ENCODE data around the gene SSBP4.
"Not testable (repeated sequence)": the region's sequence is repeated elsewhere in the genome, so short reads cannot be mapped to it uniquely, and the experiment has no call there.

The SSBP4 gene

GRCh38 chr19:18399008-18399407, 20.2 kb upstream of the SSBP4 start:
- ChIA-PET POLR2A (no interaction called here), CTCF (interaction anchor here (12.4 to 23.3 kb wide), 2 partner anchors 9 to 18 kb away, joined by 181 to 380 read pairs; partner anchors contain the start of genes GDF15 and SSBP4)
- no peak for DNase-seq (ENCODE audit: extremely low spot score)
- TF ChIP-seq, protein P1, sequence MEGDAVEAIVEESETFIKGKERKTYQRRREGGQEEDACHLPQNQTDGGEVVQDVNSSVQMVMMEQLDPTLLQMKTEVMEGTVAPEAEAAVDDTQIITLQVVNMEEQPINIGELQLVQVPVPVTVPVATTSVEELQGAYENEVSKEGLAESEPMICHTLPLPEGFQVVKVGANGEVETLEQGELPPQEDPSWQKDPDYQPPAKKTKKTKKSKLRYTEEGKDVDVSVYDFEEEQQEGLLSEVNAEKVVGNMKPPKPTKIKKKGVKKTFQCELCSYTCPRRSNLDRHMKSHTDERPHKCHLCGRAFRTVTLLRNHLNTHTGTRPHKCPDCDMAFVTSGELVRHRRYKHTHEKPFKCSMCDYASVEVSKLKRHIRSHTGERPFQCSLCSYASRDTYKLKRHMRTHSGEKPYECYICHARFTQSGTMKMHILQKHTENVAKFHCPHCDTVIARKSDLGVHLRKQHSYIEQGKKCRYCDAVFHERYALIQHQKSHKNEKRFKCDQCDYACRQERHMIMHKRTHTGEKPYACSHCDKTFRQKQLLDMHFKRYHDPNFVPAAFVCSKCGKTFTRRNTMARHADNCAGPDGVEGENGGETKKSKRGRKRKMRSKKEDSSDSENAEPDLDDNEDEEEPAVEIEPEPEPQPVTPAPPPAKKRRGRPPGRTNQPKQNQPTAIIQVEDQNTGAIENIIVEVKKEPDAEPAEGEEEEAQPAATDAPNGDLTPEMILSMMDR (IDR thresholded peaks at IDR 0.05; ENCODE audit: control extremely low read depth, extremely low read depth, low read depth, missing control alignments) = no peak

- CTCF ChIA-PET = interaction anchor here (0.9 to 23.3 kb wide), 9 partner anchors 12 to 171 kb away, joined by 3 to 380 read pairs (median 4); partner anchors contain the start of genes GDF15 and SSBP4
- peak; percentile 69 for DNase-seq (ENCODE audit: extremely low spot score)
- POLR2A ChIA-PET = interaction anchor here (0.5 to 1.1 kb wide), 3 partner anchors 14 to 125 kb away, joined by 3 to 6 read pairs (median 4); partner anchors contain the start of gene JUND
- TF ChIP-seq, protein P1 (IDR thresholded peaks at IDR 0.05; ENCODE audit: control extremely low read depth, extremely low read depth, low read depth, missing control alignments) = peak; percentile 39
These were observed 17.6 kb upstream of the SSBP4 start for GRCh38 chr19:18401580-18402112.

- ChIA-PET CTCF (interaction anchor here (1.2 to 23.3 kb wide), 3 partner anchors 13 to 172 kb away, joined by 4 to 380 read pairs (median 181); partner anchors contain the start of genes GDF15 and SSBP4), POLR2A (interaction anchor here (0.9 kb wide), 1 partner anchor 122 kb away, joined by 3 read pairs; no protein-coding TSS in a partner anchor)
- DNase-seq (ENCODE audit: extremely low spot score) = not testable (repeated sequence)
These were observed 16.5 kb upstream of the SSBP4 start for GRCh38 chr19:18402455-18403248.

- CTCF ChIA-PET = interaction anchor here (1.2 to 12.4 kb wide), 2 partner anchors 9 to 16 kb away, joined by 4 to 181 read pairs; partner anchors contain the start of gene GDF15
- POLR2A ChIA-PET; DNase-seq (ENCODE audit: extremely low spot score): not testable (repeated sequence)
These were observed 13.4 kb upstream of the SSBP4 start for GRCh38 chr19:18405754-18406153.

DNA sequence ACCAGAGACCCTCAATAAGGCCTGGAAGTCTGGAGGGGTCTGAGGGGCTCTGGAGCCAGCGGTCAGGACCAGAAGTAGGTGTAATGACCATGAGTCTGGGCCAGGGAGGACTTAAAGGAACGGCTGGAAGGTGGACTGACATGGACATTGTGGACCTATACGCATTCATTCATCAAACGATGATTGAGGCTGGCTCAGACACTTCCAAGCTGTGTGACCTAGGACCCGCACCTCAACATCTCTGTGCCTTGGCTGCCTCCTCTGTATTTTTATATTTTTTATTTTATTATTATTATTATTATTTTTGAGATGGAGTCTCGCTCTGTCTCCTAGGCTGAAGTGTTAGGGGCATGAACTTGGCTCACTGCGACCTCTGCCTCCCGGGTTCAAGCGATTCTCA, 12.4 kb upstream of the SSBP4 start:
- ChIA-PET CTCF (interaction anchor here (1.2 to 12.4 kb wide), 2 partner anchors 8 to 17 kb away, joined by 4 to 181 read pairs; partner anchors contain the start of gene GDF15), POLR2A (no interaction called here)
- no peak for DNase-seq (ENCODE audit: extremely low spot score)
- TF ChIP-seq, protein P1 (IDR thresholded peaks at IDR 0.05; ENCODE audit: control extremely low read depth, extremely low read depth, low read depth, missing control alignments) = no peak

GRCh38 chr19:18408053-18408476, 11.1 kb upstream of the SSBP4 start:
- peak; percentile 82 for DNase-seq (ENCODE audit: extremely low spot score)
- ChIA-PET POLR2A (no interaction called here), CTCF (no interaction called here)
- TF ChIP-seq, protein P1 (IDR thresholded peaks at IDR 0.05; ENCODE audit: control extremely low read depth, extremely low read depth, low read depth, missing control alignments) = peak; percentile 52

DNA sequence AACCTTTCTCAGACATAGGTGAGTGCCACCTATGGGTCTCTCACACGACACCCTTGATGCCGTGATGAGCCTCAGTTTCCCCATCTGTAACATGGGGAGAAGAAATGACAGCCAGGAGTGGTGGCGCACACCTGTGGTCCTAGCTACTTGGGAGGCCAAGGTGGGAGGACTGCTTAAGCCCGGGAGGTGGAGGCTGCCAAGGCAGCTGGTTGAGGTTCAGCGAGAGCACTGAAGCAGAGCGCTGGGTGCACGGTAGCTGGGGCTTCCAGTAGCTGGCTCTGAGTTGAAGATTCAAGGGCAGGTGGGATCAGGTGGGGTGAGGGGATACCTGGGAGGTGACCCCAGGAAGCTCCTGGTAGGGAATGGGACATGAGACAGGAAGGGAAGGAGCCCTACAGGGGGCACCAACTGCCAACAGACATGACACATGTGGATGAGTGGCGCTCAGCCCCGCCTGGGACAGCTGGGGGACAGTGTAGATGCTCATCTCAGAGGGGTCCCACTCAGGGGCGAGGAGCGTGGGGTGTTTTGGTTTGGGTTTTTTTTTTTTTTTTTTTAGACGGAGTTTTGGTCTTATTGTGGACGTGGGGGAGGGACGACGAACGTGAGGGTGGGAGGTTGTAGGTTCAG, 6.5 kb upstream of the SSBP4 start:
- TF ChIP-seq, protein P1 (IDR thresholded peaks at IDR 0.05; ENCODE audit: control extremely low read depth, extremely low read depth, low read depth, missing control alignments) = no peak
- ChIA-PET POLR2A (interaction anchor here (5.6 kb wide), 1 partner anchor 133 kb away, joined by 43 read pairs; the partner anchor contains the start of gene JUND), CTCF (interaction anchor here (1.5 to 16.0 kb wide), 8 partner anchors 21 to 204 kb away, joined by 4 to 380 read pairs (median 32); partner anchors contain the start of genes GDF15, JUND, LRRC25 and LSM4)
- no peak for DNase-seq (ENCODE audit: extremely low spot score)

Measured in GM10248 (cell line).